ENCODE data around the gene CYBA. TPM values are rescaled to one million over a fixed set of nuclear protein-coding genes. Genes with fewer than 3 reads are reported as not detected.

The CYBA gene
- total RNA-seq, 3 donors from 2014 or later = 150 to 316 (median 184) TPM

GRCh38 chr16:88646345-88647034, 4.4 kb downstream of the CYBA start:
- Histone ChIP-seq H3K9me3 (no peaks in the 10 kb centered on the region), H3K4me1 (ENCODE audit: low read depth) (peaks cover 11% of the 10 kb centered on the region), H3K4me3 (no peak overlapping the region), H3K36me3 (ENCODE audit: low read depth) (no peaks in the 10 kb centered on the region)
- peak in 2 of 3 donors; percentile 29 to 53 for DNase-seq
- no peak for ATAC-seq
- intact Hi-C loops (cut with DNase I, micrococcal nuclease) = no loop called here
- no peak for TF ChIP-seq CTCF (IDR thresholded peaks at IDR 0.05)

- peaks cover 6% of the 10 kb centered on the region for H3K4me1 ChIP-seq (ENCODE audit: low read depth)
- no peak for TF ChIP-seq CTCF (IDR thresholded peaks at IDR 0.05)
- ATAC-seq (peak; percentile 5), DNase-seq (peak in 2 of 3 donors; percentile 41 to 53)
- no peaks in the 10 kb centered on the region for H3K36me3 ChIP-seq (ENCODE audit: low read depth)
- no peak overlapping the region for H3K4me3 ChIP-seq
- no peaks in the 10 kb centered on the region for H3K9me3 ChIP-seq
- intact Hi-C loops (cut with DNase I, micrococcal nuclease) = no loop called here
These were observed 4.9 kb downstream of the CYBA start for GRCh38 chr16:88645941-88646340.

- Histone ChIP-seq H3K9me3 (no peaks in the 10 kb centered on the region), H3K36me3 (ENCODE audit: low read depth) (no peaks in the 10 kb centered on the region), H3K4me3 (no peak overlapping the region), H3K4me1 (ENCODE audit: low read depth) (peaks cover 3% of the 10 kb centered on the region)
- DNase-seq (peak in 1 of 3 donors; percentile 44), ATAC-seq (peak; percentile 56)
- intact Hi-C loops (cut with DNase I, micrococcal nuclease) = no loop called here
- TF ChIP-seq CTCF (IDR thresholded peaks at IDR 0.05) = no peak
These were observed 5.4 kb downstream of the CYBA start for GRCh38 chr16:88645455-88645854.

GRCh38 chr16:88643644-88643932, 7.3 kb downstream of the CYBA start:
- DNase-seq = no peak
- ATAC-seq = no peak
- no peaks in the 10 kb centered on the region for H3K9me3 ChIP-seq
- no peaks in the 10 kb centered on the region for H3K36me3 ChIP-seq (ENCODE audit: low read depth)
- intact Hi-C loops (cut with DNase I, micrococcal nuclease) = no loop called here
- TF ChIP-seq CTCF (IDR thresholded peaks at IDR 0.05) = no peak
- H3K4me1 ChIP-seq (ENCODE audit: low read depth) = peaks cover 10% of the 10 kb centered on the region
- H3K4me3 ChIP-seq = no peak overlapping the region

GRCh38 chr16:88642881-88643643, 7.8 kb downstream of the CYBA start:
- no peaks in the 10 kb centered on the region for H3K36me3 ChIP-seq (ENCODE audit: low read depth)
- peaks cover 15% of the 10 kb centered on the region for H3K4me1 ChIP-seq (ENCODE audit: low read depth)
- DNase-seq (peak in 2 of 3 donors; percentile 31 to 58), ATAC-seq (no peak)
- intact Hi-C loops (cut with DNase I, micrococcal nuclease) = no loop called here
- no peak for TF ChIP-seq CTCF (IDR thresholded peaks at IDR 0.05)
- no peaks in the 10 kb centered on the region for H3K9me3 ChIP-seq
- no peak overlapping the region for H3K4me3 ChIP-seq
